CD14-positive monocyte (primary cell): ENCODE measurements around the gene DIPK2B. TPM values are rescaled to one million over a fixed set of nuclear protein-coding genes. Genes with fewer than 3 reads are reported as not detected.
A peak's percentile ranks its signal among the peaks of the same experiment; 100 is the strongest.

Source experiments
- DNase-seq, 3 donors: peaks; one replicate each; pipeline ENCODE4 v3.0.0-alpha.2; 2011 to 2022
- H2AFZ ChIP-seq: 2 replicates; pipeline ENCODE4 v1.6.0; 2012; ENCODE audit warnings: mild to moderate bottlenecking, low read depth, low read length, inconsistent platforms; ENCODE audit not compliant: insufficient read depth, poor library complexity, severe bottlenecking
- H3K27ac ChIP-seq, 2 donors: 1 replicate in 1 of 2; 2 replicates in 1 of 2; pipeline ENCODE4 v1.5.1; 2012 to 2013; ENCODE audit warnings: low read length in 2 of 2, control low read depth in 1 of 2, inconsistent platforms in 1 of 2, low read depth in 1 of 2, mild to moderate bottlenecking in 1 of 2
- H3K27me3 ChIP-seq, 2 donors: one replicate each; pipeline versions ENCODE4 v1.6.0 to v1.6.1; 2011 to 2013; ENCODE audit warnings: low read length in 2 of 2; ENCODE audit not compliant: control insufficient read depth in 2 of 2, insufficient read depth in 2 of 2
- H3K36me3 ChIP-seq, 2 donors: replicated peaks in 1 of 2; 1 replicate in 1 of 2; 2 replicates in 1 of 2; pipeline versions ENCODE4 v1.5.1 to v1.6.1; 2012 to 2013; ENCODE audit warnings: low read length in 2 of 2, control low read depth in 1 of 2, inconsistent platforms in 1 of 2, mild to moderate bottlenecking in 1 of 2; ENCODE audit not compliant: insufficient read depth in 2 of 2, control insufficient read depth in 1 of 2
- H3K4me1 ChIP-seq, 2 donors: 1 replicate in 1 of 2; 2 replicates in 1 of 2; pipeline versions ENCODE4 v1.5.1 to v1.6.1; 2012 to 2013; ENCODE audit warnings: low read length in 2 of 2, control low read depth in 1 of 2, inconsistent platforms in 1 of 2, mild to moderate bottlenecking in 1 of 2, moderate library complexity in 1 of 2; ENCODE audit not compliant: insufficient read depth in 2 of 2, control insufficient read depth in 1 of 2
- H3K4me2 ChIP-seq: replicated peaks from 2 replicates; pipeline ENCODE3; 2012; ENCODE audit warnings: low read length, moderate library complexity, mild to moderate bottlenecking; ENCODE audit not compliant: poor library complexity, severe bottlenecking; ENCODE audit errors: extremely low read depth
- H3K4me3 ChIP-seq, 3 experiments: fragments of 200-600 bp in 1 of 3; sonication (generic) in 1 of 3; replicated peaks in 1 of 3; 1 replicate in 2 of 3; 2 replicates in 1 of 3; pipeline ENCODE4 v1.5.1; 2011 to 2013; ENCODE audit warnings: low read length in 3 of 3, mild to moderate bottlenecking in 3 of 3, control low read depth in 2 of 3, low read depth in 2 of 3, inconsistent platforms in 1 of 3, moderate library complexity in 1 of 3
- H3K79me2 ChIP-seq: 2 replicates; pipeline ENCODE4 v1.6.0; 2012; ENCODE audit warnings: mild to moderate bottlenecking, control low read depth, inconsistent platforms, low read length, moderate library complexity; ENCODE audit not compliant: insufficient read depth
- H3K9ac ChIP-seq: 2 replicates; pipeline ENCODE4 v1.6.0; 2017; ENCODE audit warnings: low read length, mild to moderate bottlenecking; ENCODE audit not compliant: insufficient read depth, poor library complexity, severe bottlenecking
- H3K9me3 ChIP-seq, 2 donors: replicated peaks in 1 of 2; 1 replicate in 1 of 2; 2 replicates in 1 of 2; pipeline versions ENCODE4 v1.5.1 to v1.6.1; 2012 to 2013; ENCODE audit warnings: low read length in 2 of 2, control low read depth in 1 of 2; ENCODE audit not compliant: control insufficient read depth in 1 of 2, insufficient read depth in 1 of 2
- H4K20me1 ChIP-seq: 2 replicates; pipeline ENCODE4 v1.6.0; 2012; ENCODE audit warnings: mild to moderate bottlenecking, low read length, control low read depth, moderate library complexity; ENCODE audit not compliant: insufficient read depth
- H3K27ac Mint-ChIP-seq, 7 donors: one replicate each; pipeline ENCODE4 v1.8.0; 2020; ENCODE audit warnings: mild to moderate bottlenecking in 7 of 7, mixed read lengths in 7 of 7, moderate library complexity in 6 of 7, inconsistent platforms in 2 of 7
- H3K27me3 Mint-ChIP-seq, 3 donors: one replicate each; pipeline ENCODE4 v1.8.0; 2021 to 2022; ENCODE audit warnings: low read depth in 3 of 3, mild to moderate bottlenecking in 3 of 3, mixed read lengths in 3 of 3, moderate library complexity in 3 of 3, inconsistent platforms in 1 of 3
- H3K36me3 Mint-ChIP-seq, 2 donors: one replicate each; pipeline ENCODE4 v1.8.0; 2020; ENCODE audit warnings: mixed read lengths in 2 of 2, inconsistent platforms in 1 of 2, mild to moderate bottlenecking in 1 of 2
- H3K4me1 Mint-ChIP-seq: one replicate; pipeline ENCODE4 v1.8.0; 2020; ENCODE audit warnings: mild to moderate bottlenecking, mixed read lengths
- H3K4me3 Mint-ChIP-seq, 2 donors: one replicate each; pipeline ENCODE4 v1.8.0; 2020; ENCODE audit warnings: mild to moderate bottlenecking in 2 of 2, mixed read lengths in 2 of 2, moderate library complexity in 1 of 2
- H3K9me3 Mint-ChIP-seq, 7 donors: one replicate each; pipeline ENCODE4 v1.8.0; 2020 to 2022; ENCODE audit warnings: mixed read lengths in 7 of 7, mild to moderate bottlenecking in 6 of 7, moderate library complexity in 6 of 7, inconsistent platforms in 2 of 7
- WGBS: methylation state at CpG from one replicate; pipeline ENCODE4 v1.1.5; 2013; ENCODE audit warnings: missing lambda C conversion rate; ENCODE audit not compliant: insufficient coverage; 5-methylcytosine and 5-hydroxymethylcytosine counted together
- intact Hi-C, 2 donors: fragments of 100-400 bp; cut with micrococcal nuclease; formaldehyde crosslinking; loops; one replicate each; pipeline versions ENCODE4 v1.15.0 to v1.15.1; 2023
- polyA plus RNA-seq, 3 donors: library from polyadenylated mRNA; depleted of rRNA in 1 of 3; unstranded in 2 of 3; stranded (reverse) in 1 of 3; fragments of 300-500 nt in 2 of 3; fragments of >200 nt in 1 of 3; fragmentation: Illumina TruSeq in 2 of 3; gene quantifications; 1 replicate in 2 of 3; 2 replicates in 1 of 3; pipeline ENCODE4 v1.2.3, GENCODE V29; 2012 to 2021
- TF ChIP-seq, protein P1 (sequence below): fragments of 200-600 bp; IDR thresholded peaks from one replicate; pipeline ENCODE4 v1.8.0; 2022; ENCODE audit warnings: antibody characterized with exemption, mild to moderate bottlenecking

Gene DIPK2B
- polyA plus RNA-seq, 3 donors, result not detected

DNA sequence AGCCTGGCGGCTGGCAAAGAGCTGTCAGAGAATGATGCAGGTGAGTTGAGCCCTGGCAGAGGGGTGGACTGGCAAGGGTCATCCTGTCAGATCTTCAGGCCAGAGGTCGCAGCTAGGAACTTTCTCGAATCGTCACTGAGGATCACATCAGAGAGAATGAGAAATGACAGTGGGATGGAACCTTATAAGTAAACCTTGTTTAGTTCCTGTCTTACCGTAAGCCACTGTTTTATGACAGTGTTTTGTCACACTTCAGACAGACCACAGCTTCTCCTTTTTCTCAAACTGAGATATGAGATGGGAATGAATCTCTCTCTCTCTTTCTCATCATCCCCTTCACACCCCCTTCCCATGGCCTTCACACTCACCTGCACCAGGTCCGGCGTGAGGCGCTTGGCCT is 9.3 kb downstream of the DIPK2B start:
- no peaks in the 10 kb centered on the region for H3K9me3 ChIP-seq
- peak overlapping the region; percentile 49 for H2AFZ ChIP-seq
- Mint-ChIP-seq H3K27me3 (peaks cover 0 to 27% (median 3%) of the 10 kb centered on the region in 3 donors), H3K27ac (peak overlapping the region; percentile 77 to 95 (median 88)), H3K36me3 (no peaks in the 10 kb centered on the region), H3K9me3 (no peaks in the 10 kb centered on the region), H3K4me3 (peak overlapping the region; percentile 65 to 86), H3K4me1 (peaks cover 29% of the 10 kb centered on the region)
- H3K4me1 ChIP-seq, result peaks cover 30% of the 10 kb centered on the region in 2 donors
- no peaks in the 10 kb centered on the region for H3K36me3 ChIP-seq
- H4K20me1 ChIP-seq, result no peaks in the 10 kb centered on the region
- peak overlapping the region; percentile 4 to 43 (median 10) for H3K4me3 ChIP-seq
- TF ChIP-seq, protein P1, sequence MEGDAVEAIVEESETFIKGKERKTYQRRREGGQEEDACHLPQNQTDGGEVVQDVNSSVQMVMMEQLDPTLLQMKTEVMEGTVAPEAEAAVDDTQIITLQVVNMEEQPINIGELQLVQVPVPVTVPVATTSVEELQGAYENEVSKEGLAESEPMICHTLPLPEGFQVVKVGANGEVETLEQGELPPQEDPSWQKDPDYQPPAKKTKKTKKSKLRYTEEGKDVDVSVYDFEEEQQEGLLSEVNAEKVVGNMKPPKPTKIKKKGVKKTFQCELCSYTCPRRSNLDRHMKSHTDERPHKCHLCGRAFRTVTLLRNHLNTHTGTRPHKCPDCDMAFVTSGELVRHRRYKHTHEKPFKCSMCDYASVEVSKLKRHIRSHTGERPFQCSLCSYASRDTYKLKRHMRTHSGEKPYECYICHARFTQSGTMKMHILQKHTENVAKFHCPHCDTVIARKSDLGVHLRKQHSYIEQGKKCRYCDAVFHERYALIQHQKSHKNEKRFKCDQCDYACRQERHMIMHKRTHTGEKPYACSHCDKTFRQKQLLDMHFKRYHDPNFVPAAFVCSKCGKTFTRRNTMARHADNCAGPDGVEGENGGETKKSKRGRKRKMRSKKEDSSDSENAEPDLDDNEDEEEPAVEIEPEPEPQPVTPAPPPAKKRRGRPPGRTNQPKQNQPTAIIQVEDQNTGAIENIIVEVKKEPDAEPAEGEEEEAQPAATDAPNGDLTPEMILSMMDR, result no peak
- 7% methylated on average over 3 of the region's 8 CpGs for WGBS
- H3K27me3 ChIP-seq, result peaks cover 0 to 7% of the 10 kb centered on the region in 2 donors
- peak overlapping the region; percentile 56 to 63 for H3K27ac ChIP-seq
- H3K4me2 ChIP-seq, result peak overlapping the region; percentile 49
- peak overlapping the region; percentile 28 for H3K9ac ChIP-seq
- H3K79me2 ChIP-seq, result no peaks in the 10 kb centered on the region
- intact Hi-C loops, result no loop called here
- DNase-seq, result peak; percentile 37 to 61 (median 47)

DNA sequence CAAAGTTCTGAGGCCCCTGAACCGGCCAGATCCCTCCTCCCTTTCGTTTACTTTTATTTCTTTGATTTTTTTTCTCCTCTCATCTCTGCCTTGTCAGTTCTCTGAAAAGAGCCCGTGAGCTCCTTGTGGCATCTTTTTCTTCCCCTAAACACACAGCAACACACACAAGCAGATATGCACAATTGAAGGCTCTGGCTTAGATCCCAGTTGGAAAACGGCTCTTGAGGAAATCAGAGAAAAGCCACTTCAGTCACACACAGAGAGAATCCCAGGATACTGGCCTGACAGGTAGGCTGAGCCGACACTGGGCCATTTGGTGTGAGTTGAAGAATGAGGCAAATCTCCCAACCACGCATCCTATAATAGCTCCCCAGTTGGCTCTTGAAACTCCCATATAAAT is 12.9 kb downstream of the DIPK2B start:
- Histone ChIP-seq H3K4me2 (peak overlapping the region; percentile 76), H3K79me2 (no peaks in the 10 kb centered on the region), H3K27ac (no peak overlapping the region), H3K36me3 (no peaks in the 10 kb centered on the region), H3K9ac (peak overlapping the region; percentile 19), H3K9me3 (no peaks in the 10 kb centered on the region), H3K4me1 (peaks cover 30% of the 10 kb centered on the region in 2 donors), H3K4me3 (peak overlapping the region in 1 of 3 experiments; percentile 77), H4K20me1 (no peaks in the 10 kb centered on the region), H2AFZ (peak overlapping the region; percentile 73), H3K27me3 (peaks cover 0 to 4% of the 10 kb centered on the region in 2 donors)
- Mint-ChIP-seq H3K4me1 (peaks cover 29% of the 10 kb centered on the region), H3K9me3 (no peaks in the 10 kb centered on the region), H3K27me3 (peaks cover 0 to 20% (median 3%) of the 10 kb centered on the region in 3 donors), H3K36me3 (no peaks in the 10 kb centered on the region), H3K4me3 (peak overlapping the region; percentile 81 to 90), H3K27ac (peak overlapping the region in 1 of 7 donors; percentile 74)
- DNase-seq, result no peak
- TF ChIP-seq, protein P1, result no peak
- WGBS, result 0% methylated on average over 2 of the region's 6 CpGs
- intact Hi-C loops, result no loop called here
